ENCODE measurements around the gene FAM222B. TPM values are rescaled to one million over a fixed set of nuclear protein-coding genes. Genes with fewer than 3 reads are reported as not detected.

Gene FAM222B
- total RNA-seq, 1 experiment from 2014 or later: 94.6 TPM

DNA sequence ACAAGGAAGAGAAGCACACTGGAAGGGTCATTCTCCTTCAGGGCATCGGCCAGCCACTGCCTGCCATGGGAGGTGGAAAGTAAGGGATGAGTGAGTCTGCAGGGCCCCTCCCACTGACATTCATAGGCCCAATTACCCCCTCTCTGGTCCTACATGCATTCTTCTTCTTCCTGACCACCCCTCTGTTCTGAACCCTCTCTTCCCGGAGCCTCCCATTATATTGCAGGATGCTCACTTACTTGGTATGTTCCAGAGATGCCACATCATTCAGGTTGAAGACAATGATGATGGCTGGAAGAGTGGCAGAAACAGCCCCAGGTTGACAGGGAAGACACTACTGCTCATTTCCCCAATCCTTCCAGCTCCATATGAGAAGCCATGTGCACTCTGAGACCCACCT, 127.4 kb downstream of the FAM222B start:
- Mint-ChIP-seq H3K36me3 (peaks cover 28% of the 10 kb centered on the region), H3K9me3 (no peaks in the 10 kb centered on the region), H3K4me3 (peak overlapping the region; percentile 100), H3K4me1 (peaks cover 30% of the 10 kb centered on the region), H3K27me3 (ENCODE audit: low read depth) (no peaks in the 10 kb centered on the region), H3K27ac (no peak overlapping the region)
- ATAC-seq (no peak), DNase-seq (ENCODE audit: low spot score) (no peak)
- ChIA-PET CTCF (no interaction called here), POLR2A (no interaction called here)
- TF ChIP-seq E2F1 (CRISPR knock-in tag; IDR thresholded peaks at IDR 0.05): no peak

DNA sequence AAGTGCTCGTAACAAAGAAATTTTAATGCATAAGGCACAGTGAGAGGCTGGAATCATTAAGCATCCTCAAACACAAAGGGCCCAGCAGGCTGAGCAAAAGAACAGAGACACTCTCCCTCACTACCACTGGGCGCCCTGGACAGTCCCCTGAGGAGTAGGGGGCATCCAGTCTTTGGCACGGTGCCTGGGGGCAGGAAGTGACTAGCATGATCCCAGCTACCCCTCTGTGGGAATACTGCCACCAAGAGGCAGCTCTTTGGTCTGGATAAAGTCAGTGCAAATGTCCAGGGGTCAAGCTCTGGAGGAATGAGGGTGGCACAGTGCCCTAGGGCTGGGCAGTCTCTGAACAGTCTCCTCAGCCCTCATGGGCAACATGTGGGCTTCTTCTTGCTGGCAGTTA, 128.3 kb downstream of the FAM222B start:
- H3K27ac Mint-ChIP-seq: no peak overlapping the region
- H3K36me3 Mint-ChIP-seq: peaks cover 23% of the 10 kb centered on the region
- ChIA-PET POLR2A (no interaction called here), CTCF (no interaction called here)
- no peaks in the 10 kb centered on the region for H3K9me3 Mint-ChIP-seq
- no peak for ATAC-seq
- no peak overlapping the region; the same call in 1 of the 2 replicates for H3K4me3 Mint-ChIP-seq
- no peaks in the 10 kb centered on the region for H3K27me3 Mint-ChIP-seq (ENCODE audit: low read depth)
- no peak for DNase-seq (ENCODE audit: low spot score)
- H3K4me1 Mint-ChIP-seq: peaks cover 28% of the 10 kb centered on the region
- TF ChIP-seq RELA (CRISPR knock-in tag; IDR thresholded peaks at IDR 0.05; ENCODE audit: borderline replicate concordance) (no peak), NR1H2 (CRISPR knock-in tag; IDR thresholded peaks at IDR 0.05) (no peak), E2F1 (CRISPR knock-in tag; IDR thresholded peaks at IDR 0.05) (no peak), SMAD4 (CRISPR knock-in tag; IDR thresholded peaks at IDR 0.05) (no peak), JAZF1 (CRISPR knock-in tag; IDR thresholded peaks at IDR 0.05) (no peak), CREM (CRISPR knock-in tag; IDR thresholded peaks at IDR 0.05) (no peak), ZNF317 (CRISPR knock-in tag; IDR thresholded peaks at IDR 0.05; ENCODE audit: borderline replicate concordance, low read depth) (no peak), KAT7 (CRISPR knock-in tag; IDR thresholded peaks at IDR 0.05; ENCODE audit: borderline replicate concordance) (no peak), AR (CRISPR knock-in tag; IDR thresholded peaks at IDR 0.05) (no peak), HMGXB4 (CRISPR knock-in tag; IDR thresholded peaks at IDR 0.05) (no peak), FOXJ3 (CRISPR knock-in tag; IDR thresholded peaks at IDR 0.05; ENCODE audit: borderline replicate concordance) (no peak)
- TF ChIP-seq, protein P1, sequence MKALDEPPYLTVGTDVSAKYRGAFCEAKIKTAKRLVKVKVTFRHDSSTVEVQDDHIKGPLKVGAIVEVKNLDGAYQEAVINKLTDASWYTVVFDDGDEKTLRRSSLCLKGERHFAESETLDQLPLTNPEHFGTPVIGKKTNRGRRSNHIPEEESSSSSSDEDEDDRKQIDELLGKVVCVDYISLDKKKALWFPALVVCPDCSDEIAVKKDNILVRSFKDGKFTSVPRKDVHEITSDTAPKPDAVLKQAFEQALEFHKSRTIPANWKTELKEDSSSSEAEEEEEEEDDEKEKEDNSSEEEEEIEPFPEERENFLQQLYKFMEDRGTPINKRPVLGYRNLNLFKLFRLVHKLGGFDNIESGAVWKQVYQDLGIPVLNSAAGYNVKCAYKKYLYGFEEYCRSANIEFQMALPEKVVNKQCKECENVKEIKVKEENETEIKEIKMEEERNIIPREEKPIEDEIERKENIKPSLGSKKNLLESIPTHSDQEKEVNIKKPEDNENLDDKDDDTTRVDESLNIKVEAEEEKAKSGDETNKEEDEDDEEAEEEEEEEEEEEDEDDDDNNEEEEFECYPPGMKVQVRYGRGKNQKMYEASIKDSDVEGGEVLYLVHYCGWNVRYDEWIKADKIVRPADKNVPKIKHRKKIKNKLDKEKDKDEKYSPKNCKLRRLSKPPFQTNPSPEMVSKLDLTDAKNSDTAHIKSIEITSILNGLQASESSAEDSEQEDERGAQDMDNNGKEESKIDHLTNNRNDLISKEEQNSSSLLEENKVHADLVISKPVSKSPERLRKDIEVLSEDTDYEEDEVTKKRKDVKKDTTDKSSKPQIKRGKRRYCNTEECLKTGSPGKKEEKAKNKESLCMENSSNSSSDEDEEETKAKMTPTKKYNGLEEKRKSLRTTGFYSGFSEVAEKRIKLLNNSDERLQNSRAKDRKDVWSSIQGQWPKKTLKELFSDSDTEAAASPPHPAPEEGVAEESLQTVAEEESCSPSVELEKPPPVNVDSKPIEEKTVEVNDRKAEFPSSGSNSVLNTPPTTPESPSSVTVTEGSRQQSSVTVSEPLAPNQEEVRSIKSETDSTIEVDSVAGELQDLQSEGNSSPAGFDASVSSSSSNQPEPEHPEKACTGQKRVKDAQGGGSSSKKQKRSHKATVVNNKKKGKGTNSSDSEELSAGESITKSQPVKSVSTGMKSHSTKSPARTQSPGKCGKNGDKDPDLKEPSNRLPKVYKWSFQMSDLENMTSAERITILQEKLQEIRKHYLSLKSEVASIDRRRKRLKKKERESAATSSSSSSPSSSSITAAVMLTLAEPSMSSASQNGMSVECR (CRISPR knock-in tag; IDR thresholded peaks at IDR 0.05; ENCODE audit: borderline replicate concordance): no peak

Measured in WTC11 (cell line).